GM12878 (cell line): ENCODE data around the gene SNAP29.

Experiments
- ATF2 ChIP-seq: IDR thresholded peaks from 2 replicates; pipeline ENCODE4 v1.6.1; 2012; ENCODE audit warnings: low read length, inconsistent platforms
- ATF7 ChIP-seq: fragments of 450-650 bp; IDR thresholded peaks from 2 replicates; pipeline ENCODE4 v1.6.1; 2016; ENCODE audit warnings: low read depth, mild to moderate bottlenecking
- CHD1 ChIP-seq: IDR thresholded peaks from 2 replicates; pipeline ENCODE4 v1.6.1; 2012; ENCODE audit warnings: low read depth, low read length, improper control_type of control experiment
- CTCF ChIP-seq, 3 experiments: IDR thresholded peaks in 2 of 3; conservative IDR thresholded peaks in 1 of 3; 2 replicates each; pipeline ENCODE4 v1.5.1; 2011; ENCODE audit warnings: low read depth in 3 of 3, low read length in 3 of 3, mild to moderate bottlenecking in 3 of 3, control low read depth in 2 of 3, moderate library complexity in 2 of 3, inconsistent platforms in 1 of 3, mixed read lengths in 1 of 3; ENCODE audit not compliant: control insufficient read depth in 2 of 3, insufficient read depth in 1 of 3; ENCODE audit errors: extremely low read depth in 1 of 3
- FOXK2 ChIP-seq: fragments of 450-650 bp; IDR thresholded peaks from 2 replicates; pipeline ENCODE4 v1.6.1; 2017; ENCODE audit warnings: mild to moderate bottlenecking, moderate library complexity
- JUNB ChIP-seq: IDR thresholded peaks from 2 replicates; pipeline ENCODE4 v1.6.1; 2016; ENCODE audit warnings: antibody characterized with exemption, mild to moderate bottlenecking
- NFXL1 ChIP-seq: fragments of 450-650 bp; IDR thresholded peaks from 2 replicates; pipeline ENCODE4 v1.6.1; 2017; ENCODE audit warnings: antibody characterized with exemption, mild to moderate bottlenecking, borderline replicate concordance
- NFYB ChIP-seq: IDR thresholded peaks from 2 replicates; pipeline ENCODE4 v1.6.1; 2011; ENCODE audit warnings: low read depth, mild to moderate bottlenecking, low read length, improper control_type of control experiment, moderate library complexity; ENCODE audit not compliant: insufficient read depth
- RFX5 ChIP-seq: IDR thresholded peaks from 2 replicates; pipeline ENCODE4 v1.6.1; 2011; ENCODE audit warnings: low read depth, low read length, improper control_type of control experiment

GRCh38 chr22:20857247-20857643 lies 1.6 kb upstream of the SNAP29 start:
- no peak for TF ChIP-seq ATF7
- TF ChIP-seq CTCF (IDR thresholded peaks at IDR 0.05 in 2 of 3, conservative IDR thresholded peaks at IDR 0.05 in 1 of 3; ENCODE audit: control insufficient read depth in 2 of 3, extremely low read depth in 1 of 3, insufficient read depth in 1 of 3, low read depth in 3 of 3, low read length in 3 of 3): no peak
- no peak for TF ChIP-seq FOXK2
- TF ChIP-seq NFXL1: no peak
- TF ChIP-seq RFX5: no peak
- TF ChIP-seq NFYB: no peak
- no peak for TF ChIP-seq CHD1
- no peak for TF ChIP-seq ATF2
- no peak for TF ChIP-seq JUNB
